Nephron (organoid): ENCODE results near the gene EN1.
A peak's percentile ranks its signal among the peaks of the same experiment; 100 is the strongest.

Experiments
- H3K27ac Mint-ChIP-seq, 3 experiments: 2 replicates each; pipeline ENCODE4 v1.8.0; 2020; ENCODE audit warnings: mixed read lengths in 3 of 3, mild to moderate bottlenecking in 2 of 3, moderate library complexity in 1 of 3
- H3K27me3 Mint-ChIP-seq: 2 replicates; pipeline ENCODE4 v1.8.0; 2021; ENCODE audit warnings: low read depth, mild to moderate bottlenecking, moderate library complexity, mixed read lengths
- H3K36me3 Mint-ChIP-seq: 2 replicates; pipeline ENCODE4 v1.8.0; 2020; ENCODE audit warnings: low read depth, mixed read lengths
- H3K4me1 Mint-ChIP-seq: 2 replicates; pipeline ENCODE4 v1.8.0; 2020; ENCODE audit warnings: mixed read lengths
- H3K4me3 Mint-ChIP-seq, 3 experiments: 2 replicates each; pipeline ENCODE4 v1.8.0; 2020; ENCODE audit warnings: mild to moderate bottlenecking in 3 of 3, mixed read lengths in 3 of 3, moderate library complexity in 2 of 3
- H3K9me3 Mint-ChIP-seq: 2 replicates; pipeline ENCODE4 v1.8.0; 2020; ENCODE audit warnings: mixed read lengths
- CTCF ChIP-seq, 3 experiments: fragments of 200-600 bp; sonication (generic); IDR thresholded peaks; one replicate each; pipeline ENCODE4 v1.5.0; 2021; ENCODE audit warnings: antibody characterized with exemption in 3 of 3; ENCODE audit not compliant: unreplicated experiment in 3 of 3

The EN1 gene

GRCh38 chr2:118845522-118846441, 1.7 kb downstream of the EN1 start:
- peak overlapping the region in 2 of 3 experiments; percentile 44 to 59 for H3K27ac Mint-ChIP-seq
- peak overlapping the region; percentile 56 to 90 (median 85) for H3K4me3 Mint-ChIP-seq
- no peaks in the 10 kb centered on the region for H3K9me3 Mint-ChIP-seq
- no peaks in the 10 kb centered on the region for H3K36me3 Mint-ChIP-seq
- H3K27me3 Mint-ChIP-seq, result peaks cover 93% of the 10 kb centered on the region
- peaks cover 43% of the 10 kb centered on the region for H3K4me1 Mint-ChIP-seq
- no peak for TF ChIP-seq CTCF (IDR thresholded peaks at IDR 0.05; ENCODE audit: unreplicated experiment in 3 of 3)

GRCh38 chr2:118845005-118845521, 2.4 kb downstream of the EN1 start:
- Mint-ChIP-seq H3K9me3 (no peaks in the 10 kb centered on the region), H3K4me1 (peaks cover 43% of the 10 kb centered on the region), H3K4me3 (peak overlapping the region; percentile 39 to 90 (median 85)), H3K27ac (peak overlapping the region in 1 of 3 experiments; percentile 59), H3K36me3 (no peaks in the 10 kb centered on the region), H3K27me3 (peaks cover 93% of the 10 kb centered on the region)
- no peak for TF ChIP-seq CTCF (IDR thresholded peaks at IDR 0.05; ENCODE audit: unreplicated experiment in 3 of 3)

GRCh38 chr2:118844261-118845004, 3.0 kb downstream of the EN1 start:
- Mint-ChIP-seq H3K27ac (peak overlapping the region in 1 of 3 experiments; percentile 59), H3K9me3 (no peaks in the 10 kb centered on the region), H3K36me3 (no peaks in the 10 kb centered on the region), H3K4me1 (peaks cover 43% of the 10 kb centered on the region), H3K4me3 (peak overlapping the region; percentile 39 to 90 (median 85)), H3K27me3 (peaks cover 93% of the 10 kb centered on the region)
- TF ChIP-seq CTCF (IDR thresholded peaks at IDR 0.05; ENCODE audit: unreplicated experiment in 3 of 3), result no peak

GRCh38 chr2:118843483-118844132, 3.8 kb downstream of the EN1 start:
- Mint-ChIP-seq H3K27ac (peak overlapping the region in 1 of 3 experiments; percentile 59), H3K9me3 (no peaks in the 10 kb centered on the region), H3K4me3 (peak overlapping the region in 2 of 3 experiments; percentile 85 to 90), H3K4me1 (peaks cover 43% of the 10 kb centered on the region), H3K27me3 (peaks cover 93% of the 10 kb centered on the region), H3K36me3 (no peaks in the 10 kb centered on the region)
- no peak for TF ChIP-seq CTCF (IDR thresholded peaks at IDR 0.05; ENCODE audit: unreplicated experiment in 3 of 3)

- Mint-ChIP-seq H3K36me3 (no peaks in the 10 kb centered on the region), H3K4me3 (peak overlapping the region; percentile 61 to 90 (median 75)), H3K27ac (peak overlapping the region in 2 of 3 experiments; percentile 32 to 73), H3K27me3 (peaks cover 93% of the 10 kb centered on the region), H3K9me3 (no peaks in the 10 kb centered on the region), H3K4me1 (peaks cover 38% of the 10 kb centered on the region)
- no peak for TF ChIP-seq CTCF (IDR thresholded peaks at IDR 0.05; ENCODE audit: unreplicated experiment in 3 of 3)
Observed at GRCh38 chr2:118842661-118843482, 4.6 kb downstream of the EN1 start.
